Vein endothelial cell (primary cell): ENCODE results near the gene GABRG3. TPM values are rescaled to one million over a fixed set of nuclear protein-coding genes. Genes with fewer than 3 reads are reported as not detected.

Experiments
- small RNA-seq: library from RNA; depleted of rRNA; stranded (forward); fragments of <200 nt; gene quantifications from one replicate; pipeline ENCODE3, GENCODE V24; 2012
- total RNA-seq: library from RNA; depleted of rRNA; stranded (reverse); fragments of >200 nt; gene quantifications from 2 replicates; pipeline ENCODE4 v1.2.3, GENCODE V29; 2012

GABRG3 gene
- total RNA-seq = not detected in 2 replicates

GRCh38 chr15:26970712-26971210, at the start of gene GABRG3:
TSS of gene GABRG3 (plus strand) at chr15:26971181.

Small RNA genes lying within 50 kb of the gene (small RNA-seq; reads per million reads assigned to genes)
- gene RNA5SP391 (not detected), gene SERPINE4P (not detected)

Other genes starting within 250 kb of the GABRG3 start
- 0.76 TPM in 1 of 2 replicates, not detected in the other for gene GABRB3, start 198.1 kb upstream of the GABRG3 start, total RNA-seq
- gene GABRA5, start 104.1 kb upstream of the GABRG3 start, total RNA-seq = not detected in 2 replicates